Hematopoietic multipotent progenitor cell (in vitro differentiated cells): ENCODE data around the gene FAM241A. TPM values are rescaled to one million over a fixed set of nuclear protein-coding genes. Genes with fewer than 3 reads are reported as not detected.
A peak's percentile ranks its signal among the peaks of the same experiment; 100 is the strongest.

Source experiments
- DNase-seq, 3 donors: peaks; one replicate each; pipeline ENCODE4 v3.0.0-alpha.2; 2011 to 2015; ENCODE audit warnings: low read depth in 2 of 3, low spot score in 2 of 3
- total RNA-seq: library from RNA; depleted of rRNA; stranded (reverse); fragments of >200 nt; gene quantifications from one replicate; pipeline ENCODE4 v1.2.3, GENCODE V29; 2012

FAM241A gene
- total RNA-seq, 1 donor: 1.3 TPM

GRCh38 chr4:112210777-112211176, 65.5 kb downstream of the FAM241A start:
- DNase-seq: no peak

GRCh38 chr4:112213091-112213490, 67.8 kb downstream of the FAM241A start:
- DNase-seq: no peak

- no peak for DNase-seq
These were observed 68.6 kb downstream of the FAM241A start for GRCh38 chr4:112213856-112214255.

GRCh38 chr4:112214390-112215264, 69.4 kb downstream of the FAM241A start:
- peak in 2 of 3 donors; percentile 11 to 48 for DNase-seq

GRCh38 chr4:112219826-112220366, 74.6 kb downstream of the FAM241A start:
- no peak for DNase-seq

GRCh38 chr4:112222219-112222955, 77.1 kb downstream of the FAM241A start:
- no peak for DNase-seq

GRCh38 chr4:112225157-112225556, 79.9 kb downstream of the FAM241A start:
- DNase-seq: no peak

GRCh38 chr4:112230879-112231778, 85.9 kb downstream of the FAM241A start:
- DNase-seq: peak; percentile 89 to 97 (median 96)

GRCh38 chr4:112231779-112232713, 86.8 kb downstream of the FAM241A start, which contains the start of gene AP1AR:
Gene AP1AR (plus strand): TSS chr4:112231787. CDS start chr4:112232092, 305 bp downstream.
- DNase-seq: peak; percentile 65 to 91 (median 90)

- peak; percentile 16 to 83 (median 70) for DNase-seq
These were observed 89.8 kb downstream of the FAM241A start for GRCh38 chr4:112234952-112235609.

- no peak for DNase-seq
These were observed 90.8 kb downstream of the FAM241A start for GRCh38 chr4:112236040-112236439.

GRCh38 chr4:112238833-112239232, 93.6 kb downstream of the FAM241A start:
- DNase-seq: no peak

Other genes starting within 250 kb of the FAM241A start
- gene AP1AR, start 86.3 kb downstream of the FAM241A start, total RNA-seq: 8.3 TPM
- gene TIFA, start 140.4 kb downstream of the FAM241A start, total RNA-seq: 3.5 TPM
- 15.9 TPM for gene ALPK1, start 151.9 kb downstream of the FAM241A start, total RNA-seq